ENCODE results near the gene CPSF4L.

The CPSF4L gene

GRCh38 chr17:73283841-73284282, 22.2 kb upstream of the CPSF4L start (continued):
- TF ChIP-seq PATZ1 (tag by site-specific recombination; IDR thresholded peaks at IDR 0.05) (peak; percentile 41; the same call in 1 of the 2 replicates), ZNF837 (tag by site-specific recombination; IDR thresholded peaks at IDR 0.05) (no peak), ZNF266 (tag by site-specific recombination; IDR thresholded peaks at IDR 0.05; ENCODE audit: low read depth) (no peak), HIC1 (tag by site-specific recombination; IDR thresholded peaks at IDR 0.05) (no peak), ZNF623 (tag by site-specific recombination; IDR thresholded peaks at IDR 0.05) (no peak), ZNF426 (tag by site-specific recombination; IDR thresholded peaks at IDR 0.05) (no peak), GFI1B (tag by site-specific recombination; IDR thresholded peaks at IDR 0.05) (no peak), ZNF571 (tag by site-specific recombination; IDR thresholded peaks at IDR 0.05) (no peak), ZNF174 (tag by site-specific recombination; IDR thresholded peaks at IDR 0.05) (no peak), ZNF560 (tag by site-specific recombination; IDR thresholded peaks at IDR 0.05; ENCODE audit: borderline replicate concordance) (no peak), ZEB2 (tag by site-specific recombination; IDR thresholded peaks at IDR 0.05) (no peak), SP2 (tag by site-specific recombination; IDR thresholded peaks at IDR 0.05) (peak; percentile 13; the same call in 1 of the 2 replicates), ZBTB20 (tag by site-specific recombination; IDR thresholded peaks at IDR 0.05) (no peak), WT1 (tag by site-specific recombination; IDR thresholded peaks at IDR 0.05) (no peak), ZNF324 (tag by site-specific recombination; IDR thresholded peaks at IDR 0.05) (no peak), ZNF341 (tag by site-specific recombination; IDR thresholded peaks at IDR 0.05; ENCODE audit: low read depth) (peak; percentile 99), ZBTB17 (tag by site-specific recombination; IDR thresholded peaks at IDR 0.05) (no peak)
- TF ChIP-seq, protein P1, sequence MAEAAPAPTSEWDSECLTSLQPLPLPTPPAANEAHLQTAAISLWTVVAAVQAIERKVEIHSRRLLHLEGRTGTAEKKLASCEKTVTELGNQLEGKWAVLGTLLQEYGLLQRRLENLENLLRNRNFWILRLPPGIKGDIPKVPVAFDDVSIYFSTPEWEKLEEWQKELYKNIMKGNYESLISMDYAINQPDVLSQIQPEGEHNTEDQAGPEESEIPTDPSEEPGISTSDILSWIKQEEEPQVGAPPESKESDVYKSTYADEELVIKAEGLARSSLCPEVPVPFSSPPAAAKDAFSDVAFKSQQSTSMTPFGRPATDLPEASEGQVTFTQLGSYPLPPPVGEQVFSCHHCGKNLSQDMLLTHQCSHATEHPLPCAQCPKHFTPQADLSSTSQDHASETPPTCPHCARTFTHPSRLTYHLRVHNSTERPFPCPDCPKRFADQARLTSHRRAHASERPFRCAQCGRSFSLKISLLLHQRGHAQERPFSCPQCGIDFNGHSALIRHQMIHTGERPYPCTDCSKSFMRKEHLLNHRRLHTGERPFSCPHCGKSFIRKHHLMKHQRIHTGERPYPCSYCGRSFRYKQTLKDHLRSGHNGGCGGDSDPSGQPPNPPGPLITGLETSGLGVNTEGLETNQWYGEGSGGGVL (tag by site-specific recombination; IDR thresholded peaks at IDR 0.05) = peak; percentile 26; the same call in 1 of the 2 replicates
- TF ChIP-seq, protein P2, sequence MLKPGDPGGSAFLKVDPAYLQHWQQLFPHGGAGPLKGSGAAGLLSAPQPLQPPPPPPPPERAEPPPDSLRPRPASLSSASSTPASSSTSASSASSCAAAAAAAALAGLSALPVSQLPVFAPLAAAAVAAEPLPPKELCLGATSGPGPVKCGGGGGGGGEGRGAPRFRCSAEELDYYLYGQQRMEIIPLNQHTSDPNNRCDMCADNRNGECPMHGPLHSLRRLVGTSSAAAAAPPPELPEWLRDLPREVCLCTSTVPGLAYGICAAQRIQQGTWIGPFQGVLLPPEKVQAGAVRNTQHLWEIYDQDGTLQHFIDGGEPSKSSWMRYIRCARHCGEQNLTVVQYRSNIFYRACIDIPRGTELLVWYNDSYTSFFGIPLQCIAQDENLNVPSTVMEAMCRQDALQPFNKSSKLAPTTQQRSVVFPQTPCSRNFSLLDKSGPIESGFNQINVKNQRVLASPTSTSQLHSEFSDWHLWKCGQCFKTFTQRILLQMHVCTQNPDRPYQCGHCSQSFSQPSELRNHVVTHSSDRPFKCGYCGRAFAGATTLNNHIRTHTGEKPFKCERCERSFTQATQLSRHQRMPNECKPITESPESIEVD (tag by site-specific recombination; IDR thresholded peaks at IDR 0.05) = peak; percentile 79
- TF ChIP-seq, protein P3, sequence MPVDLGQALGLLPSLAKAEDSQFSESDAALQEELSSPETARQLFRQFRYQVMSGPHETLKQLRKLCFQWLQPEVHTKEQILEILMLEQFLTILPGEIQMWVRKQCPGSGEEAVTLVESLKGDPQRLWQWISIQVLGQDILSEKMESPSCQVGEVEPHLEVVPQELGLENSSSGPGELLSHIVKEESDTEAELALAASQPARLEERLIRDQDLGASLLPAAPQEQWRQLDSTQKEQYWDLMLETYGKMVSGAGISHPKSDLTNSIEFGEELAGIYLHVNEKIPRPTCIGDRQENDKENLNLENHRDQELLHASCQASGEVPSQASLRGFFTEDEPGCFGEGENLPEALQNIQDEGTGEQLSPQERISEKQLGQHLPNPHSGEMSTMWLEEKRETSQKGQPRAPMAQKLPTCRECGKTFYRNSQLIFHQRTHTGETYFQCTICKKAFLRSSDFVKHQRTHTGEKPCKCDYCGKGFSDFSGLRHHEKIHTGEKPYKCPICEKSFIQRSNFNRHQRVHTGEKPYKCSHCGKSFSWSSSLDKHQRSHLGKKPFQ (tag by site-specific recombination; IDR thresholded peaks at IDR 0.05) = no peak
